ENCODE data around the gene COLEC12.

COLEC12 gene

GRCh38 chr18:422966-423365, 77.5 kb downstream of the COLEC12 start:
- no peaks in the 10 kb centered on the region for H3K4me1 Mint-ChIP-seq (ENCODE audit: low read depth)
- no peak overlapping the region for H3K4me3 Mint-ChIP-seq
- no peaks in the 10 kb centered on the region for H3K36me3 Mint-ChIP-seq (ENCODE audit: low read depth)
- H3K27me3 Mint-ChIP-seq: no peaks in the 10 kb centered on the region
- no peak overlapping the region for H3K27ac Mint-ChIP-seq
- no peaks in the 10 kb centered on the region for H3K9me3 Mint-ChIP-seq

- Mint-ChIP-seq H3K27me3 (no peaks in the 10 kb centered on the region), H3K27ac (no peak overlapping the region), H3K4me3 (no peak overlapping the region), H3K9me3 (no peaks in the 10 kb centered on the region), H3K4me1 (ENCODE audit: low read depth) (no peaks in the 10 kb centered on the region), H3K36me3 (ENCODE audit: low read depth) (no peaks in the 10 kb centered on the region)
These were observed 79.0 kb downstream of the COLEC12 start for GRCh38 chr18:421247-422155.

DNA sequence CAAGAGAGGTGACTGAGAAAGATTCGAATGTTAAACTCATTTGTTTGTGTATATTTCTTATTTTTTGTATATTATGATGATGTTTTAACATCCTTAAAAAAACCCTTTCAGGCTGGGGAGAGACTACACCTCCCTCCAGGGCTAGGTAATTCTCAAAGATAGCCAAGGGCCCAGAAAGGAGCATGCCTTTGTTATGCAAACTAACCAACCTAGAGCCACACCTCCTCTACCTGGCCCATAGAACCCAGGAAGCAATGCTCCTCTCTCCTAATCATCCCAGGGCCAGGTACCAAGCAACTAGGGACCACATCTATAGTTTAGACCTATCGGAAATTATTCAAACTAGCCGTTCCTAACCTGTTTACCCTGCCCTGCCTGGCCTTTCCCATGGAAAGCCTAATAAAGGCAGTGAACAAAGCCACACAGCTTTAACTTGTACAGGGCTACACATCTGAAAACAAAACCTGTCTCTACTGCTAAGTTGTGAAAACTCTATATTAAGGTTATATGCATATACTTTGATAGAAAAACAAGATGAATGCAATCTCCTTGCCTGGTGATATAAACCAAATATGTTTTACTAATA, 79.7 kb downstream of the COLEC12 start:
- no peaks in the 10 kb centered on the region for H3K9me3 Mint-ChIP-seq
- no peaks in the 10 kb centered on the region for H3K36me3 Mint-ChIP-seq (ENCODE audit: low read depth)
- H3K27me3 Mint-ChIP-seq: no peaks in the 10 kb centered on the region
- H3K4me1 Mint-ChIP-seq (ENCODE audit: low read depth): no peaks in the 10 kb centered on the region
- H3K27ac Mint-ChIP-seq: no peak overlapping the region
- no peak overlapping the region for H3K4me3 Mint-ChIP-seq

DNA sequence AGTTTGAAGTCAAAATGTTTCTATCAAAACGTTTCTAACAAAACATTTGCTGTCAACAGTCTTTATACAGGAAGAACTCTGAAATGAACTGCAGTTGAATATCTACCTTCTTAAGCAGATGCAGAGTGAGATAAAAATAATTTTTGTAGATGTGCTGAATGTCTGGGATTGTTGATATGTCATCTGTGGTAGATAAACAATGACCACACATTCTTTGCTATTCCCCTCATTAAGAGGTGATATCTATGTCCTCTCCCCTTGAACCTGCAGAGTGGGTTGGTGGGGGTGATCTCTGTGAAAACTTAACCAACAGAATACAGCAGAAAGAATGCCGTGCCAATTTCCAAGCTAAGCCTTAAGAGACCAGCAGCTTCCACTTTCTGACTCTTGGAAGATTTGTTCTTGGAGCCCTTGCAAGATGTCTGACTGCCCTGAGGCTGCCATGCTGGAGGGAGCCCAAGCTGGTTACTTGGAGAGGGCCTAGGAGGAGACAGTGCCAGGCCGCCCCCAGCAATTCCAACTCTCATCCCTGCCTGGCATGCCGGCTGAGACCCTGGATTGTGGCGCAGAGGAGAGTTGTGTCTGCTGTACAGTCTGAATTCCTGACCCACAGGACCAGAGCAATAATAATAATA, 80.8 kb downstream of the COLEC12 start:
- Mint-ChIP-seq H3K4me3 (no peak overlapping the region), H3K27ac (no peak overlapping the region), H3K9me3 (no peaks in the 10 kb centered on the region), H3K36me3 (ENCODE audit: low read depth) (no peaks in the 10 kb centered on the region), H3K4me1 (ENCODE audit: low read depth) (no peaks in the 10 kb centered on the region), H3K27me3 (no peaks in the 10 kb centered on the region)

DNA sequence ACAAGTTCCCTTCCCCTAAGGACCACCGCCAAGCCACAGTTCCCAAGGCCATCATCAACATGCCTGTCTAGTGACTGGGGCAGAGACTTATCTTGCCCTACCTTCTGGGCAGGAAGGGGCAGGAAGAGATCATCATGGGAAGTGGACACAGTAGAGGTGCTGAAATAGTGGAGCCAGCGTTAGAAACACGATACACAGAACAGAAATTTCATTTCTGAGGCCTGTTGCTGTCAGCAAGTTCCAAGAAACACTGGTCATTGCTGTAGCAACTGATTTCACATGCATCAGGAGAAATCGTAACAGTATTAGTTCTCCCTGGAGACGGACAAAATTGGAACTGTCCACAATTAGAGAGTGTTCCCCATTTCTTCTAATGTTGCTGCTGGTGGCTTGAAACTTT, 83.0 kb downstream of the COLEC12 start:
- H3K27ac Mint-ChIP-seq: no peak overlapping the region
- no peaks in the 10 kb centered on the region for H3K9me3 Mint-ChIP-seq
- no peaks in the 10 kb centered on the region for H3K36me3 Mint-ChIP-seq (ENCODE audit: low read depth)
- no peaks in the 10 kb centered on the region for H3K27me3 Mint-ChIP-seq
- H3K4me1 Mint-ChIP-seq (ENCODE audit: low read depth): no peaks in the 10 kb centered on the region
- H3K4me3 Mint-ChIP-seq: no peak overlapping the region

- H3K4me3 Mint-ChIP-seq: no peak overlapping the region
- peaks cover 2% of the 10 kb centered on the region for H3K9me3 Mint-ChIP-seq
- peaks cover under 1% of the 10 kb centered on the region for H3K27me3 Mint-ChIP-seq
- no peak overlapping the region for H3K27ac Mint-ChIP-seq
- H3K4me1 Mint-ChIP-seq (ENCODE audit: low read depth): no peaks in the 10 kb centered on the region
- H3K36me3 Mint-ChIP-seq (ENCODE audit: low read depth): no peaks in the 10 kb centered on the region
These were observed 83.6 kb downstream of the COLEC12 start for GRCh38 chr18:416930-417329.

DNA sequence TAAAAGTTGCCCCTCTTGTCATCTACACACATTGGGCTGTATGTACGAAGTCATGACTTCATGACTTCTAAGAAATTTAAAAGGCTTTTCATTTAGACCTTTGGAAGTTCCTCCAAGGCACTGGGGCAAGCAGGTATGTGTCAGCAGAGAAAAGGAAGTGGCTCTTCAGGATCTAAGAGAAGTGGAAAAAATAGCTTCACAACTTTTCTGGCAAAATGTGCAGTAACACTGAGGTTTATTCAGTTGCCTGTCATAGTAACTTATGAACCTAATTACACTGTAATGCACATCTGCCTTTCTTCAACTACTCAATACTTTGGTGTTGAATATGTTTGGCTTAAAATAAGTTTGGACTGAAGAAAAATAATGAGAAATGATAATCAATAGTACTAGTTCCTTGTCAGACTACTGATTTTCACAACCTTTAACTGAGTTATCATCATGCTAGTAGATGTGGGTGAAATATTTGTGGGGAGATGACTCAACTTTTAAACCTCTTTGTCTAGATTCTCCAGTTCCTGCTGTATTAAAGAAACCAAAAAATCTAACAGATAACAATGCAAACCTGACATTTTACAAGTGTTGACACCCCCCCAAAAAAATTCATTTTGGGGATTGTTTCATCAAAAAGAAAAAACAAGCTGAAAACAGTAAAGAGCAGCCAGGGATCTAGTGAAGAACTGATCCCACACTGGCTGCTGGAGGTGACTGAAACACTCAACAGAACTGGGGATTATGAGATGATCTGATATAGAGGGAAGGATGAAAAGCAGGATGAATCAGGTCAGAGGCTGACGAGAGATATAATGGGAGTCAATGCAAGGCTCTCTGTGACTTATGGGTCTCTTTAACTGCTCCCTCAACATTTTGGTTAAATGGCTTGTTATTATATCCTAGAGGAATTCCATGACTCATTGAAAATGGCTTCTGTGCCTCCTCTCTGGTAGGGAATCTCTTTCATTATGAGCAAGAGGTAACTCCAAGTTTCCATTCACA, 84.6 kb downstream of the COLEC12 start:
- peaks cover 5% of the 10 kb centered on the region for H3K9me3 Mint-ChIP-seq
- H3K27ac Mint-ChIP-seq: no peak overlapping the region
- no peaks in the 10 kb centered on the region for H3K4me1 Mint-ChIP-seq (ENCODE audit: low read depth)
- no peak overlapping the region for H3K4me3 Mint-ChIP-seq
- H3K27me3 Mint-ChIP-seq: peaks cover 11% of the 10 kb centered on the region
- H3K36me3 Mint-ChIP-seq (ENCODE audit: low read depth): no peaks in the 10 kb centered on the region

GRCh38 chr18:415047-415446, 85.5 kb downstream of the COLEC12 start:
- no peak overlapping the region for H3K27ac Mint-ChIP-seq
- no peak overlapping the region for H3K4me3 Mint-ChIP-seq
- no peaks in the 10 kb centered on the region for H3K4me1 Mint-ChIP-seq (ENCODE audit: low read depth)
- H3K27me3 Mint-ChIP-seq: peaks cover 11% of the 10 kb centered on the region
- no peaks in the 10 kb centered on the region for H3K36me3 Mint-ChIP-seq (ENCODE audit: low read depth)
- H3K9me3 Mint-ChIP-seq: peaks cover 5% of the 10 kb centered on the region

GRCh38 chr18:413233-413632, 87.3 kb downstream of the COLEC12 start:
- H3K4me1 Mint-ChIP-seq (ENCODE audit: low read depth): no peaks in the 10 kb centered on the region
- H3K27ac Mint-ChIP-seq: no peak overlapping the region
- H3K4me3 Mint-ChIP-seq: no peak overlapping the region
- peaks cover 5% of the 10 kb centered on the region for H3K9me3 Mint-ChIP-seq
- peaks cover 11% of the 10 kb centered on the region for H3K27me3 Mint-ChIP-seq
- H3K36me3 Mint-ChIP-seq (ENCODE audit: low read depth): no peaks in the 10 kb centered on the region

- Mint-ChIP-seq H3K36me3 (ENCODE audit: low read depth) (no peaks in the 10 kb centered on the region), H3K27me3 (peaks cover 21% of the 10 kb centered on the region), H3K4me1 (ENCODE audit: low read depth) (no peaks in the 10 kb centered on the region), H3K4me3 (no peak overlapping the region), H3K27ac (no peak overlapping the region), H3K9me3 (peaks cover 9% of the 10 kb centered on the region)
These were observed 90.5 kb downstream of the COLEC12 start for GRCh38 chr18:410047-410455.

DNA sequence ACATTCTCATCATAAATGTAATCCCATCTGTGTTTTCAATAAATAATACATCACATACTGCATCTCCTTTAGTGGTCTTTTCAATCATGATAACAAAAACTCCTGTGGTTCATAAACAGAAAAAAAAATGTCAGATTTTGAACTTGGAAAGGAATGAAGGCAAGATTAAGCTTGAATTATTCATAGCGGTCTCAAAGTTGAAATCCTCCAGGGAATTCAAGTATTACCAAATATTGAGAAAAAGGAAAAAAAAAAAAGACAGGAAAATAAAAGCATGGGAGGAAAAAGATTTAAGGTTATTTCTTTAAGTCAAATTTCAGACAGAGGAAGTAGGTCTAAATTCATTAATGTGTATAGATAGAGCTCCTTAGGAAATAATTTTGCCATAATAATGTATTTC, 92.1 kb downstream of the COLEC12 start:
- Mint-ChIP-seq H3K4me3 (no peak overlapping the region), H3K36me3 (ENCODE audit: low read depth) (no peaks in the 10 kb centered on the region), H3K27me3 (peaks cover 21% of the 10 kb centered on the region), H3K4me1 (ENCODE audit: low read depth) (no peaks in the 10 kb centered on the region), H3K27ac (no peak overlapping the region), H3K9me3 (peaks cover 11% of the 10 kb centered on the region)

DNA sequence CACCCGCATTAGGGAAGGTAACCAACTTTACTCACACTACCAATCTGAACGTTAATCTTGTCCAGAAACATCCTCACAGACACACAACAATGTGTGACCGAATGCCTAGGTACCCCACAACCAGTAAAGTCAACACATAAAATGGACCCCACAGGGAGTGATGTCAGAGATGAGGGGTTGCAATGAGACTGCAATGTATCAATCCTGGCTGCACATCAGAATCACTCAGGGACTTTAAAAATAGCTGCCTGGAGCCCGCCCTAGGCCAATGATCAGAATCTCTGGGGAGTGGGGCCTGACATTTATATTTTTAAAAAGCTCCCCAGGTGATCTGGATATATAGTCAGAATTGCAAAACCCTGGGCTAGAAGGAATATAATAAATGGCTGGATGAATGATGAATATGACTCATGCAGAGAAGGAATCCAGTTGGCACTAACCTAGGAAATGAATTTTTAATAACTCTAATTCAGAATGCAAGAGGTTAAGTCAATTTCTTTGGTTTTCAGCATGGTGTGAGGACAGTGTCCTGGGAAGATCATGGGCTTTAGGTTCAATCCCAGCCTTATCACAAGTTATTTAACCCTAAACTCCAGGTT, 92.8 kb downstream of the COLEC12 start:
- H3K27me3 Mint-ChIP-seq: peaks cover 21% of the 10 kb centered on the region
- peaks cover 11% of the 10 kb centered on the region for H3K9me3 Mint-ChIP-seq
- H3K4me1 Mint-ChIP-seq (ENCODE audit: low read depth): no peaks in the 10 kb centered on the region
- no peak overlapping the region for H3K27ac Mint-ChIP-seq
- no peak overlapping the region for H3K4me3 Mint-ChIP-seq
- no peaks in the 10 kb centered on the region for H3K36me3 Mint-ChIP-seq (ENCODE audit: low read depth)

DNA sequence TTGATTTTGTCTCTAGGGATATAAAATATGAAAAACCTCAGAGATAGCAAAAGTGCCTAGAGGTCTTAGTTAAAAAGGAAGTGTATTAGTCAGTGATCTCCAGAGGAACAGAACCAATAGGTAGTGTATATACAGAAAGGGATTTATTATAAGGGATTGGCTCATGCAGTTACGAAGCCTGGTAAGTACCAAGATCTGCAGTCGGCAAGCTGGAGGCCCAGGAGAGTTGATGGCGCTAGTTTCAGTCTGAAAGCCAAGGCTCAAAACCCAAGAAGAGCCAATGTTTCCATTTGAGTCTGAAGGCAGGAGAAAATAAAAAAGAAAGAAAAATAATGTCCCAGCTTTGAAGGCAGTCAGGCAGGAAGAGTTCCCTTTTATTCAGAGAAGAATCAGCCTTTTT, 93.3 kb downstream of the COLEC12 start:
- peaks cover 11% of the 10 kb centered on the region for H3K9me3 Mint-ChIP-seq
- H3K27ac Mint-ChIP-seq: no peak overlapping the region
- H3K27me3 Mint-ChIP-seq: peaks cover 21% of the 10 kb centered on the region
- no peaks in the 10 kb centered on the region for H3K4me1 Mint-ChIP-seq (ENCODE audit: low read depth)
- H3K36me3 Mint-ChIP-seq (ENCODE audit: low read depth): no peaks in the 10 kb centered on the region
- no peak overlapping the region for H3K4me3 Mint-ChIP-seq

- peaks cover 18% of the 10 kb centered on the region for H3K27me3 Mint-ChIP-seq
- no peak overlapping the region for H3K27ac Mint-ChIP-seq
- peaks cover 7% of the 10 kb centered on the region for H3K9me3 Mint-ChIP-seq
- H3K4me3 Mint-ChIP-seq: no peak overlapping the region
- H3K4me1 Mint-ChIP-seq (ENCODE audit: low read depth): no peaks in the 10 kb centered on the region
- no peaks in the 10 kb centered on the region for H3K36me3 Mint-ChIP-seq (ENCODE audit: low read depth)
These were observed 93.8 kb downstream of the COLEC12 start for GRCh38 chr18:406677-407076.
